ENCODE measurements around the gene CASS4.

GRCh38 chr20:56428410-56428809, 16.4 kb downstream of the CASS4 start:
- TF ChIP-seq CTCF (IDR thresholded peaks at IDR 0.05) = no peak
- TF ChIP-seq ZFX (IDR thresholded peaks at IDR 0.05; ENCODE audit: borderline replicate concordance) = no peak

Data from 22Rv1 (cell line).